Left lung (tissue), 10 donors: ENCODE measurements around the gene INPP4B. TPM values are rescaled to one million over a fixed set of nuclear protein-coding genes. Genes with fewer than 3 reads are reported as not detected.

Experiments used
- ATAC-seq: fragments of 200-7000 bp; cut with Tn5 transposase; one replicate; pipeline ENCODE4 v1.9.1; 2020; ENCODE audit warnings: moderate library complexity
- DNase-seq, 4 donors: peaks; one replicate each; pipeline ENCODE4 v3.0.0-alpha.2; 2013 to 2020
- H3K27ac ChIP-seq, 2 donors: fragments of 200-600 bp; sonication (generic) in 1 of 2; one replicate each; pipeline versions ENCODE4 v1.5.0 to v1.8.0; 2020 to 2021
- H3K27me3 ChIP-seq, 2 donors: fragments of 200-600 bp; sonication (generic) in 1 of 2; one replicate each; pipeline versions ENCODE4 v1.5.0 to v1.8.0; 2020 to 2021
- H3K36me3 ChIP-seq, 2 donors: fragments of 200-600 bp; sonication (generic) in 1 of 2; one replicate each; pipeline versions ENCODE4 v1.5.0 to v1.8.0; 2020 to 2021
- H3K4me1 ChIP-seq, 2 donors: fragments of 200-600 bp; one replicate each; pipeline ENCODE4 v1.8.0; 2021
- H3K4me3 ChIP-seq, 2 donors: fragments of 200-600 bp; sonication (generic) in 1 of 2; one replicate each; pipeline versions ENCODE4 v1.5.0 to v1.8.0; 2020 to 2021; ENCODE audit warnings: mild to moderate bottlenecking in 1 of 2
- H3K9me3 ChIP-seq, 2 donors: fragments of 200-600 bp; sonication (generic) in 1 of 2; one replicate each; pipeline versions ENCODE4 v1.5.0 to v1.8.0; 2020 to 2021
- intact Hi-C, 2 donors: fragments of 100-400 bp; cut with DNase I; formaldehyde crosslinking; loops; one replicate each; pipeline versions ENCODE4 v1.11.2 to v1.14.2; 2022
- polyA plus RNA-seq, 6 donors: library from polyadenylated mRNA; unstranded; fragments of 120-200 nt; gene quantifications; one replicate each; pipeline ENCODE4 v1.2.1, GENCODE V29; 2013; ENCODE audit not compliant: insufficient read length in 6 of 6
- total RNA-seq, 2 donors: library from RNA; stranded (reverse); fragmentation: NEBNext Ultra II Directional; extraction: Animal tissue kit (Norgen Biotek cat#: 25700); gene quantifications; one replicate each; pipeline ENCODE4 v1.2.1, GENCODE V29; 2021
- TF ChIP-seq, protein P1 (sequence below), 2 donors: fragments of 200-600 bp; sonication (generic) in 1 of 2; IDR thresholded peaks; one replicate each; pipeline versions ENCODE4 v1.5.0 to v1.8.0; 2021; ENCODE audit warnings: antibody characterized with exemption in 2 of 2
- donor health status: DM: no; HTN: yes; CAD: no.
- donor health status: DM: no; HTN: no; CAD: no.

INPP4B gene
- total and polyA plus RNA-seq, 8 donors, result 7.3 to 15.1 (median 11.6) TPM

DNA sequence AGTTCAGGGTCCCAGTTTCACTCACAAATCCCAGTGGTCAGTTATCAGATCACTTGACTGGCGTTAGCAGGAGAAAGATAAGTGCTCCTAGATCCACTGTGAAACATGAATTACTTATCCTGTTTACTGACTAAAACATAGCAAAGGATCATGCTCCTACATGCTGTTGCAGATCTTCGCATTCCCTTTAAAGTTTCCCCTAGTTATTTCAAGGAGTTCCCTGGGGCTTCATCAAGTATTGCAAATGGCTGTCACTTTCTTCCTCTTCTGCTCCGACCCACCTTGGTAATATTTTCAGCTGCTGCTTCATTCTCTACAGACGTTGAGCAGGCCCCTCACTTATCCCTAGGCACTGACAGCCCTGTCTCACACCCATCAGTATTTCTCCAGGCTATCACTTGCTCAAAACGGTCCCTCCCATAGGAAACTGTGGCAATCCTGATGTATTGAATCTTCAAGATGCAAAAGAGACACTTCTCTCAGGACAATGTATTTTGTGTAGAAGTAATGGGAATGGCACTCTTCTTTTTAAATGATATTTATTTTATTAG, 466.0 kb downstream of the INPP4B start:
- DNase-seq (no peak), ATAC-seq (no peak)
- TF ChIP-seq, protein P1, sequence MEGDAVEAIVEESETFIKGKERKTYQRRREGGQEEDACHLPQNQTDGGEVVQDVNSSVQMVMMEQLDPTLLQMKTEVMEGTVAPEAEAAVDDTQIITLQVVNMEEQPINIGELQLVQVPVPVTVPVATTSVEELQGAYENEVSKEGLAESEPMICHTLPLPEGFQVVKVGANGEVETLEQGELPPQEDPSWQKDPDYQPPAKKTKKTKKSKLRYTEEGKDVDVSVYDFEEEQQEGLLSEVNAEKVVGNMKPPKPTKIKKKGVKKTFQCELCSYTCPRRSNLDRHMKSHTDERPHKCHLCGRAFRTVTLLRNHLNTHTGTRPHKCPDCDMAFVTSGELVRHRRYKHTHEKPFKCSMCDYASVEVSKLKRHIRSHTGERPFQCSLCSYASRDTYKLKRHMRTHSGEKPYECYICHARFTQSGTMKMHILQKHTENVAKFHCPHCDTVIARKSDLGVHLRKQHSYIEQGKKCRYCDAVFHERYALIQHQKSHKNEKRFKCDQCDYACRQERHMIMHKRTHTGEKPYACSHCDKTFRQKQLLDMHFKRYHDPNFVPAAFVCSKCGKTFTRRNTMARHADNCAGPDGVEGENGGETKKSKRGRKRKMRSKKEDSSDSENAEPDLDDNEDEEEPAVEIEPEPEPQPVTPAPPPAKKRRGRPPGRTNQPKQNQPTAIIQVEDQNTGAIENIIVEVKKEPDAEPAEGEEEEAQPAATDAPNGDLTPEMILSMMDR (IDR thresholded peaks at IDR 0.05), result no peak
- intact Hi-C loops, result no loop called here
- no peaks in the 10 kb centered on the region for H3K9me3 ChIP-seq
- no peaks in the 10 kb centered on the region for H3K27me3 ChIP-seq
- no peak overlapping the region for H3K4me3 ChIP-seq
- no peaks in the 10 kb centered on the region for H3K4me1 ChIP-seq
- H3K27ac ChIP-seq, result no peak overlapping the region
- H3K36me3 ChIP-seq, result no peaks in the 10 kb centered on the region

DNA sequence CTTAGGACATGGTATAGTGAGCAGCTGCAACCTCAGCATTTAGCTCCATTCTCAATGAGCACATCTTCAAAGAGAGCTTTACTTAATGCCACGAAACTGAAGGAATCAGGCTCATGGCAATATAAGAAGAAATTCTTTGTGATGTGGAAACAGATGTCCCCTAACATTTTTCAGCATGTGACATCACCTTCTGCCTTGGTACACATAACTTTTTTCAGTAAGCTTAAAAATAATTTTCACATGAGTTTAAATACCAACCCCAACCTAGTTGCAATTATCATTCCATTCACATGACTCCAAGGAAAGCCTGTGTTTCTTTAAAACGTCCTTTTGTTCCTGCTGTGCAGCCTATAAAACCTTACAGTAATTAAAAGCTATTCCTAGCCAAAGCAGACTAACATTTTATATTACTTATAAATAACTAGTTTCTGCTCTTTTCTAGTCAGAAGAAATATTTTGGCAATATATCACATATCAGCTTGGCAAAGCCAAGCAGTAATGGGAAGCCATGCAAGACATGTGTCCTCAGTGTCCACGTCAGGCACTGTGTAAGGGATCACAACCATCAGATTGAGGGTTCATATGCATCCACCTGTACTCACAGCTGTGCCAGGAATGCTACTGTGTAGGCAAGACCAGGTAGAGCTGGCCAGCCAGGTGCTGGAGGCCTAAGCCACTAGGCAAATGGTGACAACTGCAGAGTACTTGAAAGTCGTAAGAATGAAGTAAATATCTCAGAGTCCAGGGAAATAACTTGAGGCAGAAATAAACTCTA, 466.6 kb downstream of the INPP4B start:
- Histone ChIP-seq H3K36me3 (no peaks in the 10 kb centered on the region), H3K9me3 (no peaks in the 10 kb centered on the region), H3K27ac (no peak overlapping the region), H3K4me3 (no peak overlapping the region), H3K4me1 (no peaks in the 10 kb centered on the region), H3K27me3 (no peaks in the 10 kb centered on the region)
- peak; percentile 40 for ATAC-seq
- DNase-seq, result no peak
- intact Hi-C loops, result no loop called here
- TF ChIP-seq, protein P1 (IDR thresholded peaks at IDR 0.05), result no peak

DNA sequence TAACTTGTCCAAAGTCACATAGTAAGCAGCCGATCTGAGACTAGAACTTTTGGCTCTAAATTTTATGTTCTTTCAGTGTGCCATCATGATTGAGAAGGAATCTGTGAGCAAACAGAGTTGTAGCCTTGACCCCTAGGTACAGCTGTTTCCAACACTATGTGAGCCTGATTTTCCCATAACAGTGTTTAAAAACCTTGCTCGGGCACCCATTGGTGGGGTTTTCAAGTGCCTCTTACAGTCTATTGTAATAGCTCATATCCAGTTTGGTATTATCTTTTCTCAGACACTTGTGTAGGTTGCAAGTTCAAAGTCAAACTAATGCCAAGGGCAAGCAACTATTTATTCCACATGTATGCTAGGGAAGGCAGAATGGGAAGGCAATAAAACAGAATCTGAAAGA, 467.9 kb downstream of the INPP4B start:
- Histone ChIP-seq H3K27ac (no peak overlapping the region), H3K27me3 (no peaks in the 10 kb centered on the region), H3K9me3 (no peaks in the 10 kb centered on the region), H3K4me3 (no peak overlapping the region), H3K4me1 (no peaks in the 10 kb centered on the region), H3K36me3 (no peaks in the 10 kb centered on the region)
- intact Hi-C loops, result no loop called here
- no peak for DNase-seq
- TF ChIP-seq, protein P1 (IDR thresholded peaks at IDR 0.05), result no peak
- no peak for ATAC-seq

DNA sequence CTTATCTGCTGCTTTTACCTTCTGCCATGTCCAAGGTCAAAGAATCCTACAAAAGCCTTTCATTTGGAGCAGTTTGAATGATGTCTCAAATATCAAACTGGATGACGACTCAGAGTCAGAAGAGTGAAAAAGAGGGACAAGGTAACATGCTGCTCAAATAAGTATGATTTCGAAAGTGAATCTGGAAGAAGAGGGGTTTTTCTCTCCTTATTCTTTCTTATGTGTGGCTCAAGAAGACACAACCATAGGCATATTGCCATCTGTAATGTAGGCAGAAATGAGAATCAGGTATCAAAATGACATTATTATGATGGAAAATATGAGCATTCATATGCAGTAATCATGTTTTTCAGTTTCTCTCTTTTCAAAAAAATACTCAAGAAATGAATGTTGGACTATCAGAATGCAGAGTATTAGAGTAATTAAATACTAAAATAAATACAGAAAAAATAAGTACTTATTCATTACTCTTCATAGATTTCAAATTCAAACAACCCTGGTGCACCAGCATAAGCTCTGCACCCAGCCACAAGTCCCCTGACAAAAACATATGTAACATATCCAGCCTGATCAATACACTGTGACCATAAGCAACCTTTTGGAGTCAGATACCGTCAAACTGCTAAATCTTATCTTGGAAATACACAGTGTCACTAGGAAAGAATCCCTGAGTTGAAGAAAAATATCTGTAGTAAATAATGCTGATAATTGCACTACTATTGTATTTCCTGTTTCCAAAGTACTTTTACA, 468.6 kb downstream of the INPP4B start:
- TF ChIP-seq, protein P1 (IDR thresholded peaks at IDR 0.05), result no peak

DNA sequence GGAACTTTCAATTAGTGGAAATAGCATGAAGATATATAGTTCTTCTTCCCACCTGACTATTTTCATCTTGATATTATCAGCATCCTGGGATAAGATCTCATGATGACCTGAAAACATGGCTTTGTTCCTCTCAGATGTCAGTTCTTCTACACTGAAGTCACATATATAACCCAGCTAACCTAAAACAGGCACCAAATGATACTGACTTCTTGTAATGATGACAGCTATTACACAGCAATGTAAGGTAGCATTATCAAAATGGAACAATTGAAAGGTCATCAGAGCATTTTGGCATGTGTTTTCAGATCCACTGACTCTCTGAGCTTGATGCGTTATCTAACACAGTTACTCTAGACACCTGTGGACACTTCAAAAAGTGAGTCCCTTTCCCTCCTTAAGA, 469.9 kb downstream of the INPP4B start:
- H3K27me3 ChIP-seq, result no peaks in the 10 kb centered on the region
- no peak overlapping the region for H3K4me3 ChIP-seq
- TF ChIP-seq, protein P1 (IDR thresholded peaks at IDR 0.05), result no peak
- no peaks in the 10 kb centered on the region for H3K9me3 ChIP-seq
- H3K4me1 ChIP-seq, result no peaks in the 10 kb centered on the region
- ATAC-seq (no peak), DNase-seq (no peak)
- intact Hi-C loops, result no loop called here
- H3K36me3 ChIP-seq, result no peaks in the 10 kb centered on the region
- no peak overlapping the region for H3K27ac ChIP-seq

More for the DNA sequence above, 468.6 kb downstream of the INPP4B start:
- H3K27ac ChIP-seq, result no peak overlapping the region
- no peak for ATAC-seq
- DNase-seq, result no peak
- H3K27me3 ChIP-seq, result no peaks in the 10 kb centered on the region
- H3K4me1 ChIP-seq, result no peaks in the 10 kb centered on the region
- no peak overlapping the region for H3K4me3 ChIP-seq
- H3K36me3 ChIP-seq, result no peaks in the 10 kb centered on the region
- no peaks in the 10 kb centered on the region for H3K9me3 ChIP-seq
- intact Hi-C loops, result no loop called here
